ENCODE measurements around the gene HLA-DRB5.

The HLA-DRB5 gene

DNA sequence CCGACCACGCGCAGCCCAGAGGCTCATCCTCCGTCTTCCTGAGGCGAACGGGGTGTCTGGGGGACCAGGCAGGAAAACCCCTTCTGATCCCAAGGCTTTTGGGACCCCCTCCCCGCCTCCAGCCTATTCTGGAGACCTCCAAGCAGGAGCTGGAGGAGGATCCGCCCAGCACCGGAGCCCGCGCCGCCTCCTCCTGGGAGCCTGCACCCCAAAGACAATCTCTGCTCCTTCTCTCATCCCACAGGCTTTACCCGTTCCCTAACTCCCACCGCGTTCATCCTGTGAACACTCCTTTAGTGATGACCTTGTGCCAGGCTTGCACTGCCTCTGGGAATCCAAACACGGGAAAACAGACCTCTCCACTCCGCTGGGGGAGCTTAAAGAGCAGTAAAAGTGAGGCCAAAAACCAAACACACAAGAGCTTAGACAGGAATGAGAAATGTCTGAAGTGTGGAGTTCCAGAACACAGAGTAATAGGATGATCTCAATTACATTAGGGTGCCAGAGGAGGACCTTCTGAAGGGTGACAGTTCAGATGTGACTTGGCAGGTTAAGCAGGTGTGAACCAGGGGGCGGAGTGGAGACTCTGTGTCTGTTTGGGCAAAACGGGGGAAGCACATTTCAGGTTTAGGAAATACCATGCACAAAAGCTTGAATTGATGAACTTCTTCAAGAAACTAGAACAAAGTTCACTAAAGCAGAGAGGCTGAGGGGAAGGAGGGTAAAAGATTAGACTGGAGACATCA, 7.6 kb downstream of the HLA-DRB5 start:
- H3K4me3 ChIP-seq: no peak overlapping the region

DNA sequence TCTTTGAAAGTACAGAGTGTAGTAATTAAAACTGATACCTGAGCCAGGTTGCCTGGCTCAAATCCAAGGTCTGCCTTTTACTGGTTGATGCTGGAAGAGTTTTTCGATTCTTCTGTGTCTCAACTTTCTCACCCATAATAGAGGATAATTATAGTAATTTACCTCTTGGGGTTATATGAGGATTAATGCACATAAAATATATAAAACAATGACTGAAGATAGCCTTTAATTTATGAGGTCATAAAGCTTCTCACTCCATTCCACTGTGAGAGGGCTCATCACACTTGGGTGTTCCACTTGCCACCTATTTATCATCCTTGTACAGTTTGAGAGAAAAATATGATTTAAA, 10.2 kb downstream of the HLA-DRB5 start:
- no peaks in the 10 kb centered on the region for H3K9me3 ChIP-seq
- no peaks in the 10 kb centered on the region for H3K4me1 ChIP-seq
- H3K36me3 ChIP-seq: no peaks in the 10 kb centered on the region
- H3K4me3 ChIP-seq: no peak overlapping the region
- DNase-seq: no peak
- TF ChIP-seq, protein P1, sequence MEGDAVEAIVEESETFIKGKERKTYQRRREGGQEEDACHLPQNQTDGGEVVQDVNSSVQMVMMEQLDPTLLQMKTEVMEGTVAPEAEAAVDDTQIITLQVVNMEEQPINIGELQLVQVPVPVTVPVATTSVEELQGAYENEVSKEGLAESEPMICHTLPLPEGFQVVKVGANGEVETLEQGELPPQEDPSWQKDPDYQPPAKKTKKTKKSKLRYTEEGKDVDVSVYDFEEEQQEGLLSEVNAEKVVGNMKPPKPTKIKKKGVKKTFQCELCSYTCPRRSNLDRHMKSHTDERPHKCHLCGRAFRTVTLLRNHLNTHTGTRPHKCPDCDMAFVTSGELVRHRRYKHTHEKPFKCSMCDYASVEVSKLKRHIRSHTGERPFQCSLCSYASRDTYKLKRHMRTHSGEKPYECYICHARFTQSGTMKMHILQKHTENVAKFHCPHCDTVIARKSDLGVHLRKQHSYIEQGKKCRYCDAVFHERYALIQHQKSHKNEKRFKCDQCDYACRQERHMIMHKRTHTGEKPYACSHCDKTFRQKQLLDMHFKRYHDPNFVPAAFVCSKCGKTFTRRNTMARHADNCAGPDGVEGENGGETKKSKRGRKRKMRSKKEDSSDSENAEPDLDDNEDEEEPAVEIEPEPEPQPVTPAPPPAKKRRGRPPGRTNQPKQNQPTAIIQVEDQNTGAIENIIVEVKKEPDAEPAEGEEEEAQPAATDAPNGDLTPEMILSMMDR (IDR thresholded peaks at IDR 0.05): no peak
- no peak overlapping the region for H3K27ac ChIP-seq
- H3K27me3 ChIP-seq: no peaks in the 10 kb centered on the region
- intact Hi-C loops (cut with DNase I; ENCODE audit: low total_unique reads): no loop called here

More for the DNA sequence above, 7.6 kb downstream of the HLA-DRB5 start:
- TF ChIP-seq, protein P1 (IDR thresholded peaks at IDR 0.05): no peak
- Histone ChIP-seq H3K9me3 (no peaks in the 10 kb centered on the region), H3K27ac (no peak overlapping the region), H3K27me3 (no peaks in the 10 kb centered on the region), H3K36me3 (no peaks in the 10 kb centered on the region), H3K4me1 (no peaks in the 10 kb centered on the region)
- no peak for DNase-seq
- intact Hi-C loops (cut with DNase I; ENCODE audit: low total_unique reads): no loop called here

DNA sequence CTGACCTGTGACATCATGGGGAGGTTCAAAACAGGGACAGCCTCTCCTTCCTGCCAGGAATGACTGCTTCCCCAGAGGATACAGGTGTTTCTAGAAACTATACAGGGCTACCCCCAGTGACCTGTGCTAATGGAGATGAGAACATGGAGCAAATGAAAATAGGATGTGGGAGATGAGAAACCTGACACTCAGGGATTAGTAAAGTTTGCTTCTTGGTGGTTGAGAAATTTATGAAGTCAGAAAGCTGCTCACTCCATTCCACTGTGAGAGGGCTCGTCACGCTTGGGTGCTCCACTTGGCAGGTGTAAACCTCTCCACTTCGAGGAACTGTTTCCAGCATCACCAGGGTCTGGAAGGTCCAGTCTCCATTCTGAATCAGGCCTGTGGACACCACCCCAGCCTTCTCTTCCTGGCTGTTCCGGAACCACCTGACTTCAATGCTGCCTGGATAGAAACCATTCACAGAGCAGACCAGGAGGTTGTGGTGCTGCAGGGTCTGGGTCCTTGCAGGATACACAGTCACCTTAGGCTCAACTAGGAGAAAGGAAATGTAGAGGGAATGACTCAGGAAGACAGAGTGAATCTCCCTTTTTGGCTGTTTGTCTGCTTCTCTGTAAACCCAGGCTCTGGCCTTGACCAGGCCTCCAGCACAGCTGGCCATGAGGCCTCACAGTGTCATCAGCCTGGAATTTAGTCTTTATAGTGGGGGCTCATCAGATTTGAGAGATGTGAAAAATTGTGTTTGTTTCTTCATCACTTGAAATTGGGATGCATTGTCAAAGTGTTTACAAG, 10.8 kb downstream of the HLA-DRB5 start:
- no peak for DNase-seq
- intact Hi-C loops (cut with DNase I; ENCODE audit: low total_unique reads): no loop called here
- TF ChIP-seq, protein P1 (IDR thresholded peaks at IDR 0.05): no peak
- H3K9me3 ChIP-seq: no peaks in the 10 kb centered on the region
- H3K4me3 ChIP-seq: no peak overlapping the region
- H3K27me3 ChIP-seq: no peaks in the 10 kb centered on the region
- H3K4me1 ChIP-seq: no peaks in the 10 kb centered on the region
- H3K27ac ChIP-seq: no peak overlapping the region
- no peaks in the 10 kb centered on the region for H3K36me3 ChIP-seq

DNA sequence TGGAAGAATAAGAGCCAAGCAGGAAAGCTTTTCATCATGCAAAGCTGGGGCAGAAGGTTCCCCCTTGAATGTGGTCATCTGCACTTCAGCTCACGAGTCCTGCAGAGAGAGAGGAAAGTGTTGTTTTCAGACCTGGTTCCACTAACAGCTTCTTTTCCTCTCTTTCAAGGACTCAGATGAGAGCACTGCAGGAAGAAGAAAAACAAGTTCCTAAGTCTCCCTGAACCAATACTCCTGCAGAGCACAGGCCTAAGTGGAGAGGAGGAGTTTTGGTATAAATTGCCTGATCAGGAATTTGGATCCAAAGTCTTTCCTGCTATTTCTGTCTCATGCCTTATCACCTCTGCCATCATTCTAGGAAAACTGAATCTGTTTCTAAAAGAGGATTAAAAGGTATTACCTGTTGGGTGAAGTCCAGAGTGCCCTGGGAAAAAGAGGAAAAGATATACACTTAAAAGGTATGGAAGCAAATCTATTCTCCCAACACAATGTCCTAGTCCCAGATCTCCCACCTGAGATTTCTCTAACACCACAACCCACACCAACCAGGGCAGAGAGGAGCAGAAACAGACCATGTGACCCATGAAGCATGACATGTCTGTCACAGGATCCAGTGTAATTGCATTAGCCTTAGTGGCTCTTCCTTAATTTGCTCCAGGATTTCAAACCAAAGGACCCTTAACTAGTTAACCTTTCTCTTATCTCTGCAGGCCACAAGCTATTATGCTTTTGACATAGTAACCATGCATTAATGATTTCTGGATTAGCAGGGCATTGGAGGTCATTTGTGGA, 12.2 kb downstream of the HLA-DRB5 start:
- Histone ChIP-seq H3K27ac (no peak overlapping the region), H3K4me3 (no peak overlapping the region), H3K4me1 (no peaks in the 10 kb centered on the region), H3K36me3 (no peaks in the 10 kb centered on the region), H3K27me3 (no peaks in the 10 kb centered on the region), H3K9me3 (no peaks in the 10 kb centered on the region)
- TF ChIP-seq, protein P1 (IDR thresholded peaks at IDR 0.05): no peak
- intact Hi-C loops (cut with DNase I; ENCODE audit: low total_unique reads): no loop called here
- no peak for DNase-seq

DNA sequence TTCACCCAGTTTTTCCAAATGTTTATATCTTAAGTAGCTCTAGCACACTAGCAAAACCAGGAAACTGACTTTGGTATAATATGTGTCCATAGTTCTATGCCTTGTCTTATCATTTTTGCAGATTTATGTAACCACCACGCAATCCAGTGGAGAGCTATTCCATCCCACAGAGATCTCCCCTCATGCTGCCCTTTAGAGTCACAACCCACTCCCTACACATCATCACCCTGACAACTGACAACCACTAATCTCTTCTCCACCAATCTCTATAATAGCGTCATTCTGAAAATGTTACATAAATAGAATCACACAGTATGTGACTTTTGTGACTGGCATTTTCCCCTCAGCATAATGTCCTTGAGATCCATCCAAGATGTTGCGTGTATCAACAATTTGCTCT, 29.1 kb downstream of the HLA-DRB5 start:
- no peak overlapping the region for H3K4me3 ChIP-seq
- H3K27me3 ChIP-seq: no peaks in the 10 kb centered on the region

More for the DNA sequence above, 29.1 kb downstream of the HLA-DRB5 start:
- H3K36me3 ChIP-seq: no peaks in the 10 kb centered on the region
- TF ChIP-seq, protein P1 (IDR thresholded peaks at IDR 0.05): no peak
- no peak overlapping the region for H3K27ac ChIP-seq
- H3K4me1 ChIP-seq: no peaks in the 10 kb centered on the region
- intact Hi-C loops (cut with DNase I; ENCODE audit: low total_unique reads): no loop called here
- no peaks in the 10 kb centered on the region for H3K9me3 ChIP-seq
- DNase-seq: no peak

Data from tibial artery (tissue), 4 donors.